HG03097 (cell line): ENCODE data around the gene GADD45B.
"Not testable (repeated sequence)": the region's sequence is repeated elsewhere in the genome, so short reads cannot be mapped to it uniquely, and the experiment has no call there.

ENCODE experiments used
- ATAC-seq: cut with Tn5 transposase; IDR thresholded peaks from one replicate; pipeline ENCODE4 v1.9.1; 2021; ENCODE audit not compliant: unreplicated experiment, low FRiP score

GADD45B gene

DNA sequence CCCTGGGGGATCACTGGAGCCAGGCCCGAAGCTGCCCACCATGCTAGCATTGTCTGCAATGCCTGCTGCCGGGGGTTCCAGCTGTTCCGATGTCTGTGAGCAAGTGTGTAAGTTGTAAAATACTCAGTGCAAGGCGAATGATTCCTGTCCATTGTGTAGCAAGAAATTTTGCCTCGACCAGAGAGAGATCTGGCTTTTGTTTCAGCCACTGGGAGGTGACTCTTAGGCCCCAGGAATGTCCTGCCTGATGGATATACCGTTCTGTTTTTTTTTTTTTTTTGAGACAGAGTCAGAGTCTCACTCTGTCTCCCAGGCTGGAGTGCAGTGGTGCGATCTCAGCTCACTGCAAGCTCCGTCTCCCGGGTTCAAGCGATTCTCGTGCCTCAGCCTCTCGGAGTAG, 7.3 kb upstream of the GADD45B start:
- no peak for ATAC-seq

GRCh38 chr19:2469102-2469914, 6.6 kb upstream of the GADD45B start:
- no peak for ATAC-seq

- not testable (repeated sequence) for ATAC-seq
These were observed 6.1 kb upstream of the GADD45B start for GRCh38 chr19:2469915-2470200.

DNA sequence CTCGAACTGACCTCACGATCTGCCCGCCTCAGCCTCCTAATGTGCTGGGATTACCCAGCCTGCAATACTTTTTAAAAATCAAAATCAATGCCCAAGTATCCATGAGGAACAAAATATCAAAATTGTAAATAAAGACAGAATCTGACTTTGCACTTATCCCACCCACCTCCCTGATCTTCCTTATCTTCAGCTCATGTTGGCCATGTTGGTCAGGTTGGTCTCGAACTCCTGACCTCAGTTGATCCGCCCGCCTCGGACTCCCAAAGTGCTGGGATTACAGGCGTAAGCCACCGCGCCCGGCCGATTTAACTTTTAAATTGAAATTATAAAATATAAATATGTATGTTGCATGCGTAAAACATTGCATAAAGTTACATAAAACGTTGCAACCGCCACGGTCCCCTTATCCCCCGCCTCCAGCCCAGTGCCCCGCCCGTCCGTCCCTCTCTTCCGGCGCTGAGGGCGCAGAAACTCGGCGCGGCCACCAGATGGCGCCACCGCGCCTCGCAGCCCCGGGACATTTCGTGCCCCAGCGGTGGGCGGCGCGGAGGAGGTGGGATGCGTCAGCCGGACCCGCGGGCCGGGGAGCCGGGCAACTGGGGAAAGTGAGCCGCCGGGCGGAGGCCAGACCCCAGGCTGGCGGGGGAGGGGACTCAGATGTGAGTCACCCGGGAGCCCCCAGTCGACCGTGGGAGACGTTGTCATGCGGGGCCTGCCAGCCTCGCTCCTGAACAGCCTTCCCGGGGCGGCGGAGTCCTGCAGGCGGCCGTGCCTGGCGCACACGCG, 1.5 kb upstream of the GADD45B start:
- ATAC-seq, result peak; percentile 34

GRCh38 chr19:2475018-2475701, 767 bp upstream of the GADD45B start:
- ATAC-seq, result no peak

GRCh38 chr19:2476451-2477140, 669 bp downstream of the GADD45B start:
- peak; percentile 12 for ATAC-seq

DNA sequence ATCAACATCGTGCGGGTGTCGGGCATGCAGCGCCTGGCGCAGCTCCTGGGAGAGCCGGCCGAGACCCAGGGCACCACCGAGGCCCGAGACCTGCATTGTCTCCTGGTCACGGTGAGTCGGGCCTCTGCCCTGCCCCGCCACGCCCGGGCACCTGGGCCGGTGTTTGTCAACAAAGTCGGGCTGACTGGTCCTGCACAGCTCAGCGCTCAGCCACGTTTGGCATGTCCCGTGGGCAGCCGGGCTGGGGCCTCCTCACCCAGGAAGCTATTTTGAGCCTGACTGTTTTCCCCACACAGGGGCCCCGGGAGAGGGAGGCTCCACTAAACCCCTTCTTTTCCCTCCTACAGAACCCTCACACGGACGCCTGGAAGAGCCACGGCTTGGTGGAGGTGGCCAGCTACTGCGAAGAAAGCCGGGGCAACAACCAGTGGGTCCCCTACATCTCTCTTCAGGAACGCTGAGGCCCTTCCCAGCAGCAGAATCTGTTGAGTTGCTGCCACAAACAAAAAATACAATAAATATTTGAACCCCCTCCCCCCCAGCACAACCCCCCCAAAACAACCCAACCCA, 1.3 kb downstream of the GADD45B start:
- ATAC-seq, result no peak

DNA sequence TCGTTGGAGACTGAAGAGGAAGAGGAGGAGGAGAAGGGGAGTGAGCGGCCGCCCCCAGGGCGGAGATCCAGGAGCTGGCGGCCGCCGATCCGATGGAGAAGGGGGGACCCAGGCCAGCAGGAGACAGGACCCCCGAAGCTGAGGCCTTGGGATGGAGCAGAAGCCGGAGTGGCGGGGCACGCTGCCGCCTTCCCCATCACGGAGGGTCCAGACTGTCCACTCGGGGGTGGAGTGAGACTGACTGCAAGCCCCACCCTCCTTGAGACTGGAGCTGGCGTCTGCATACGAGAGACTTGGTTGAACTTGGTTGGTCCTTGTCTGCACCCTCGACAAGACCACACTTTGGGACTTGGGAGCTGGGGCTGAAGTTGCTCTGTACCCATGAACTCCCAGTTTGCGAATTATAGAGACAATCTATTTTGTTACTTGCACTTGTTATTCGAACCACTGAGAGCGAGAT, 1.8 kb downstream of the GADD45B start:
- no peak for ATAC-seq

DNA sequence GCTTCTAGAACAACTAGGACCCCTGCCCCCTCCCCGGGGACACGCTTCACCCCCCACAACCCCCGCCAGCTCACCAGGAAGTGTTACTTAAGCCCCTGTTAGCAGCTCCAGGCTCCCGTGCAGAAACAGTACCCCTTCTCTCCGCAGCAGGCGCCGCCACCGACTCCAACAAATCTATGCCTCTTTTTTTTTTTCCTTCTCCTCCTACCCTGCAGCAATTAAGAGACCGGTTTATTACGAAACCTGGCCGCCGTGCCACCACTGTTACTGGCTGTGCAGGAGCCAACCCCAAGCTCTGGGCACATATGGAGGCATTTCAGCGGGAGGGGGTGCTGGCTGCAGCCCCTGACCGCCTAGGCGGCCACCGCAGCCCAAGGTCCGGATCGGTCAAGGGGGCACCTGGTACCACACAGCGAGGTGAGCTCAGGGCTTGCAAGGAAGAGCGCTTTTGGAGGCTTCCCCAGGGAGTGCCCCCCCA, 2.4 kb downstream of the GADD45B start:
- ATAC-seq, result no peak

- no peak for ATAC-seq
These were observed 3.0 kb downstream of the GADD45B start for GRCh38 chr19:2478756-2479555.

DNA sequence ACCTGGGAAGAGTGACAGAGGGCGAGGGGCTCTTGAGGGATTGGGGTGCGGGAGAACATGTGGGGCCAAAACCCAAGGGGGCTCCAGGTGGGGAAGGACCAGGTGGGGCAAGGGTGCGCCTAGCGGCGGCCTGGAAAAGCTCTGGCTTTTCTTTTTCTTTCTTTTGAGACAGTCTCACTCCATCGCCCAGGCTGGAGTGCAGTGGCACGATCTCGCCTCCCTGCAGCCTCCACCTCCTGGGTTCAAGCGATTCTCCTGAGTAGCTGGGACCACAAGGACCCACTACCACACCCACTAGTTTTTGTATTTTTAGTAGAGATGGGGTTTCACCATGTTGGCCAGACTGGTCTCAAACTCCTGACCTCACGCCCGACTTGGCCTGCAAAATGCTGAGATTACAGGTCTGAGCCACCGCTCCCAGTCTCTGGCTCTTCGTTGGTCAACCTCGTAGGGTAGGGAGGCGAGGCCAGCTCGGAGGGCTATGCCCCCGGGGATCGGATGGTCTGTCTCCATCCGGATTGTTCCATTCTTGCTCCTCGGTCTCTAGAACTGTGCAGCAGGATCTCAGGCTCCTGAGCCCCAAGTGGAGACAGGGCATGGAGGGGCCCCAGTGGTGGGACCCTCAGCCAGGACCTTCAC, 3.7 kb downstream of the GADD45B start:
- ATAC-seq, result no peak

- no peak for ATAC-seq
These were observed 5.5 kb downstream of the GADD45B start for GRCh38 chr19:2481466-2481865.

DNA sequence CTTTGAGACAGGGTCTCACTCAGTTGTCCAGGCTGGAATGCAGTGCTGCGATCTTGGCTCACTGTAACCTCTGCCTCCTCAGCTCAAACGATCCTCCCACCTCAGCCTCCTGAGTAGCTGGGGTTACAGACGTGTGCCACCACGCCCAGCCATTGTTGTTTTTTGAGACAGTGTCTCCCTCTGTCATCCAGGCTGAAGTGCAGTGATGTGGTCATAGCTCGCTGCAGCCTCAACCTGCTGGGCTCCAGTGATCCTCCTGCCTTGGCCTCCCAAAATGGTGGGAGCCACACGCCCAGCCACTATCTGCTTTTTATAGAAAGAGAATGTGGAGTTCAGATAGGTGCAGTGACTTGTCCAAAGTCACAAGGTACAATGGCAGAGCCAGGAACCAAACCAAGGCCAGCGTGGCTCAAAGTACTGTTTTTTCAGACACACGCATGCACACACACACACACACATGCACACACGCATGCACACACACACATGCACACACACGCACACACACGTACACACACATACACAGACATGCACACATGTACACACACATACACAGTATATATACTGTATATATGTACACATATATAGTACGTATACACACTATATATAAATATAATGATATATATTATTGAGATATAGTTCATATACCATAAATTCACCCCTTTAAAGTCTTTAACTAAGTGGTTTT, 6.6 kb downstream of the GADD45B start:
- ATAC-seq, result no peak

DNA sequence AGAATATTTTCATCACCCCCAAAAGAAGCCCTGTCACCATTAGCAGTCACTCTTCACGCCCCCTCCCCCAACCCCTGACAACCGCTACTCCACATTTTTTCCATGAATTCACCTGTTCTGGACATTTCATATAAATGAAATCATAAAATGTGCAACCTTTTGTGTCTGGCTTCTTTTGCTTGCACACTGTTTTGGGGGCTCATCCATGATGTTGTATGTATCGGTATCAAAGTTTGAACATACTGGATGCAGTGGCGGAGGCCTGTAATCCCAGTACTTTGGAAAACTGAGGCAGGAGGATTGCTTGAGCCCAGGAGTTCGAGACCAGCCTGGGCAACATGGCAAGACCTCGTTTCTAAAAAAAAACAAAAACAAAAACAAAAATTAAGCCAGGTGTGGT, 7.2 kb downstream of the GADD45B start:
- no peak for ATAC-seq

GRCh38 chr19:2483484-2484151, 7.7 kb downstream of the GADD45B start:
- ATAC-seq, result no peak

DNA sequence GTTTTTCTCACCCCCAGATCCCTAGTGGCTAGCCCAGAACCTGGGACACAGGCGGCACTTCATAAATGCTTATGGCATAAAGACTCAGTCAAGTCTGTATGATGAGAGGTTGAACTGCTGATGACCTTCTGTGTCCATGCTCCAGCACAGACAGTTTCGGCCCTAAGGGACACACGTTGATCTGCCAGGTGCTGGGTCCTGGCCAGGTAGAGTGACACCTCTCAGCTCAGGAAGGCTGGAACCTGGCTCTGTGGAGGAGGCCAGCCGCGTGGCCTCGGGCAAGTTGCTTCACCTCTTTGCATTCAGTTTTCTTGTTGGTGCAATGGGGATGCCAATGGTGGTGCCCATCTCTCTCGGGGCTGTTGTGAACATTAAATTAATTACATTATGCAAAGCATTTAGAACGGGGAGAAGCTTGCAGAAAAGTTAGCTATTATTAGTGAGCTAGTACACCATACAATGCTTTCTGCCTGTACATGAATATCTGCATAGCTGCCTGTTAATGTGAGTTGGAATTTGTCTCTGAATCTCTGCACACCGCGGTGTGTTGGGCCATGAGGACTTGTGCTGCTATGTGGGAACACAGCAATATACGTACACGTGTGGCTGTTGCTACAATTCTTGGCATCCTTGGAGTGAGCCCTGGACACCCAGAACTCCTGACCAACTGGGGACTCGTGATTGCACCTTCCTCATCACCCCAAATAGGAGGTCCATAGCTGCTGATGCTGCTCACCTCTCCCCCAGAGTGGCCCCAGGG, 8.4 kb downstream of the GADD45B start:
- ATAC-seq, result no peak

- no peak for ATAC-seq
These were observed 9.5 kb downstream of the GADD45B start for GRCh38 chr19:2485428-2485827.
